CD1c-positive myeloid dendritic cell (primary cell): ENCODE measurements around the gene S100A5.
"Not testable (repeated sequence)": the region's sequence is repeated elsewhere in the genome, so short reads cannot be mapped to it uniquely, and the experiment has no call there.

Experiments
- DNase-seq: peaks from one replicate; pipeline ENCODE4 v3.0.0-alpha.2; 2016; ENCODE audit errors: extremely low spot score

Gene S100A5

GRCh38 chr1:153533689-153534201 is 7.0 kb downstream of the S100A5 start:
- no peak for DNase-seq

GRCh38 chr1:153532769-153533599 is 7.8 kb downstream of the S100A5 start:
- DNase-seq: peak; percentile 84

GRCh38 chr1:153532181-153532580 is 8.6 kb downstream of the S100A5 start:
- no peak for DNase-seq

- DNase-seq: no peak
Observed at GRCh38 chr1:153531638-153532037, 9.1 kb downstream of the S100A5 start.

- DNase-seq: no peak
Observed at GRCh38 chr1:153527683-153528040, 13.1 kb downstream of the S100A5 start.

- DNase-seq: no peak
Observed at GRCh38 chr1:153527023-153527682, 13.6 kb downstream of the S100A5 start.

- peak; percentile 36 for DNase-seq
Observed at GRCh38 chr1:153526132-153526543, 14.6 kb downstream of the S100A5 start.

GRCh38 chr1:153525088-153525728 is 15.5 kb downstream of the S100A5 start:
- no peak for DNase-seq

GRCh38 chr1:153522353-153523048 is 18.2 kb downstream of the S100A5 start:
- DNase-seq: not testable (repeated sequence)

GRCh38 chr1:153521808-153522207 is 18.9 kb downstream of the S100A5 start:
- not testable (repeated sequence) for DNase-seq

GRCh38 chr1:153520818-153521476 is 19.8 kb downstream of the S100A5 start:
- no peak for DNase-seq

- not testable (repeated sequence) for DNase-seq
Observed at GRCh38 chr1:153520137-153520691, 20.5 kb downstream of the S100A5 start.

GRCh38 chr1:153519242-153519641 is 21.5 kb downstream of the S100A5 start:
- no peak for DNase-seq

- peak; percentile 40 for DNase-seq
Observed at GRCh38 chr1:153515504-153516394, 25.0 kb downstream of the S100A5 start.

GRCh38 chr1:153513666-153514065 is 27.1 kb downstream of the S100A5 start:
- no peak for DNase-seq

- no peak for DNase-seq
Observed at GRCh38 chr1:153513023-153513422, 27.7 kb downstream of the S100A5 start.

- DNase-seq: peak; percentile 77
Observed at GRCh38 chr1:153510984-153511410, 29.7 kb downstream of the S100A5 start.

- DNase-seq: peak; percentile 51
Observed at GRCh38 chr1:153509729-153510354, 30.9 kb downstream of the S100A5 start.

- DNase-seq: no peak
Observed at GRCh38 chr1:153509036-153509435, 31.7 kb downstream of the S100A5 start.
